CD4-positive, alpha-beta memory T cell (primary cell): ENCODE data around the gene ITCH. TPM values are rescaled to one million over a fixed set of nuclear protein-coding genes. Genes with fewer than 3 reads are reported as not detected.
"Not testable (repeated sequence)": the region's sequence is repeated elsewhere in the genome, so short reads cannot be mapped to it uniquely, and the experiment has no call there.

ENCODE experiments used
- CTCF ChIA-PET: fragments of 350-600 bp; sonication (Branson Sonifier 250); formaldehyde crosslinking; loops from one replicate; lab custom pipeline; 2021; ENCODE audit warnings: inconsistent platforms; ENCODE audit not compliant: partially characterized antibody; lab: Charles Lee
- POLR2A ChIA-PET: fragments of 350-600 bp; sonication (Branson Sonifier 250); formaldehyde crosslinking; loops from one replicate; lab custom pipeline; 2021; ENCODE audit not compliant: partially characterized antibody; lab: Charles Lee
- DNase-seq, 5 donors: peaks; one replicate each; pipeline versions ENCODE4 v3.0.0 to v3.0.0-alpha.2; 2020 to 2022; ENCODE audit warnings: mixed read lengths in 1 of 5
- H3K27ac ChIP-seq: one replicate; pipeline ENCODE4 v1.7.0; 2013; ENCODE audit warnings: low read depth, low read length
- H3K27me3 ChIP-seq: 2 replicates; pipeline ENCODE4 v1.7.0; 2013; ENCODE audit warnings: mild to moderate bottlenecking, low read length, moderate library complexity; ENCODE audit not compliant: insufficient read depth
- H3K36me3 ChIP-seq: 2 replicates; pipeline ENCODE4 v1.7.0; 2013; ENCODE audit warnings: mild to moderate bottlenecking, low read length, moderate library complexity; ENCODE audit not compliant: insufficient read depth
- H3K4me1 ChIP-seq: 2 replicates; pipeline ENCODE4 v1.7.0; 2013; ENCODE audit warnings: mild to moderate bottlenecking, low read length, moderate library complexity; ENCODE audit not compliant: insufficient read depth
- H3K4me3 ChIP-seq, 2 donors: one replicate each; pipeline ENCODE4 v1.7.0; 2013; ENCODE audit warnings: low read length in 2 of 2, mild to moderate bottlenecking in 1 of 2
- H3K9me3 ChIP-seq, 2 donors: one replicate each; pipeline ENCODE4 v1.7.0; 2013; ENCODE audit warnings: low read length in 2 of 2, control low read depth in 1 of 2; ENCODE audit not compliant: control insufficient read depth in 1 of 2
- H3K27ac Mint-ChIP-seq, 7 donors: one replicate each; pipeline ENCODE4 v1.8.0; 2020 to 2021; ENCODE audit warnings: mixed read lengths in 7 of 7, mild to moderate bottlenecking in 6 of 7, inconsistent platforms in 3 of 7, moderate library complexity in 3 of 7
- H3K27me3 Mint-ChIP-seq, 2 donors: one replicate each; pipeline ENCODE4 v1.8.0; 2020 to 2021; ENCODE audit warnings: mixed read lengths in 2 of 2
- H3K36me3 Mint-ChIP-seq, 2 donors: one replicate each; pipeline ENCODE4 v1.8.0; 2020 to 2021; ENCODE audit warnings: mixed read lengths in 2 of 2, inconsistent platforms in 1 of 2, mild to moderate bottlenecking in 1 of 2
- H3K4me1 Mint-ChIP-seq, 4 donors: one replicate each; pipeline ENCODE4 v1.8.0; 2020 to 2021; ENCODE audit warnings: mixed read lengths in 4 of 4, mild to moderate bottlenecking in 1 of 4
- H3K4me3 Mint-ChIP-seq, 8 donors: one replicate each; pipeline ENCODE4 v1.8.0; 2020 to 2021; ENCODE audit warnings: mixed read lengths in 8 of 8, mild to moderate bottlenecking in 7 of 8, moderate library complexity in 6 of 8, inconsistent platforms in 3 of 8
- H3K9me3 Mint-ChIP-seq, 8 donors: one replicate each; pipeline ENCODE4 v1.8.0; 2020 to 2021; ENCODE audit warnings: mixed read lengths in 8 of 8, mild to moderate bottlenecking in 5 of 8, inconsistent platforms in 3 of 8, moderate library complexity in 1 of 8
- intact Hi-C: fragments of 100-400 bp; cut with micrococcal nuclease; formaldehyde crosslinking; loops from one replicate; pipeline ENCODE4 v1.15.1; 2023
- polyA plus RNA-seq, 2 donors: library from polyadenylated mRNA; unstranded; fragments of 300-500 nt; fragmentation: Illumina TruSeq; gene quantifications; one replicate each; pipeline ENCODE4 v1.2.3, GENCODE V29; 2021
- total RNA-seq, 2 experiments: library from RNA; stranded (reverse); gene quantifications; one replicate each; pipeline ENCODE4 v1.2.3, GENCODE V29; 2021

ITCH gene
- total and polyA plus RNA-seq, 4 experiments from 2014 or later, result 9.7 to 68.9 (median 42.2) TPM

DNA sequence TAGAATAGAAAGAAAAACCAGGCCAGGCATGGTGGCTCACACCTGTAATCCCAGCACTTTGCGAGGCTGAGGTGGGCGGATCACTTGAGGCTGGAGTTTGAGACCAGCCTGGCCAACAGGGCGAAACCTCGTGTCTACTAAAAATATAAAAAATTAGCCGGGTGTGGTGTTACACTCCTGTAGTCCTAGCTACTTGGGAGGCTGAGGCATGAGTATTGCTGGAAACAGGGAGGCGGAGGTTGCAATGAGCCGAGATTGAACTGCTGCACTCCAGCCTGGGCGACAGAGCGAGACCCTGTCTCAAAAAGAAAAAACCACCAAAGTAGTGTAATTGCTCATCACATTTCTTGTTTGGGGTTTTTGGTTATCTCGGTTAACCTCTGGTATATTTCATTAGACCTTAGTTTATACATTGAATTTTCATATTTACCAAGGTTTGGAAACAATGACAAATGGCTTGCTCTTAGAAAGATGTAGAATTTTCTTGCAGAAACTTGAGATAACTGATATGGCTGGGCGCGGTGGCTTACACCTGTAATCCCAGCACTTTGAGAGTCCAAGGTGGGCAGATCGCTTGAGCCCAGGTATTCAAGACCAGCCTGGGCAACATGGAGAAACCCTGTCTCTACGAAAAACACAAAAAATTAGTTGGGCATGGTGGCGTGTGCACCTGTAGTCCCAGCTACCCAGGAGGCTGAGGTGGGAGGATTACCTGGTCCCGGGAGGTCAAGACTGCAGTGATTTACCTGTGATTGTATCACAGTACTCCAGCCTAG lies 14.2 kb downstream of the ITCH start:
- no peak for DNase-seq
- Histone ChIP-seq H3K4me3 (no peak overlapping the region), H3K27me3 (no peaks in the 10 kb centered on the region), H3K4me1 (peaks cover 15% of the 10 kb centered on the region), H3K27ac (no peak overlapping the region), H3K36me3 (peaks cover 4% of the 10 kb centered on the region), H3K9me3 (no peaks in the 10 kb centered on the region)
- Mint-ChIP-seq H3K27ac (peak overlapping the region in 6 of 7 donors; percentile 15 to 88 (median 62)), H3K27me3 (no peaks in the 10 kb centered on the region), H3K4me1 (peaks cover 14 to 44% (median 23%) of the 10 kb centered on the region in 4 donors), H3K36me3 (peaks cover 7 to 33% of the 10 kb centered on the region in 2 donors), H3K4me3 (peak overlapping the region in 1 of 8 donors; percentile 22), H3K9me3 (no peaks in the 10 kb centered on the region)
- intact Hi-C loops, result no loop called here
- ChIA-PET CTCF (interaction anchor here (0.7 kb wide), 1 partner anchor 9 kb away, joined by 3 read pairs; no protein-coding TSS in a partner anchor), POLR2A (no interaction called here)

DNA sequence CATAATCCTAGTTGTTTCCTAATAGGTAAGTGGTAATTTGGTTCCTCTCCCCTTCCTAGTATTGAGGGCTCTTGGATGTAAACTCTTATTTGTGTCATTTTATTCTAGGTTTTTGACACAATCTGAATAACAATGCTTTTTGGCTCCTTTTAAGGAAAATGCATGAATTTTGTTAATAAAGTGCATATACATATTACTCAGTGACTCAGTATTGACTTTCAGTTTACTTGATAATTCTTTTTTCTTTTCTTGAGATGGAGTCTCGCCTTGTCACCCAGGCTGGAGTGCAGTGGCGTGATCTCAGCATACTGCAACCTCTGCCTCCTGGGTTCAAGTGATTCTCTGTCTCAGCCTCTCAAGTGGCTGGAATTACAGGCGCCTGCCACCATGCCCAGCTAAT lies 19.1 kb downstream of the ITCH start:
- H3K4me3 ChIP-seq, result no peak overlapping the region
- no peaks in the 10 kb centered on the region for H3K9me3 ChIP-seq
- DNase-seq, result no peak
- H3K4me1 ChIP-seq, result peaks cover 7% of the 10 kb centered on the region
- peaks cover 4% of the 10 kb centered on the region for H3K36me3 ChIP-seq
- Mint-ChIP-seq H3K27ac (no peak overlapping the region), H3K27me3 (no peaks in the 10 kb centered on the region), H3K36me3 (peaks cover 0 to 25% of the 10 kb centered on the region in 2 donors), H3K9me3 (no peaks in the 10 kb centered on the region), H3K4me1 (peaks cover 13 to 43% (median 19%) of the 10 kb centered on the region in 4 donors), H3K4me3 (no peak overlapping the region)
- intact Hi-C loops, result no loop called here
- H3K27ac ChIP-seq, result no peak overlapping the region
- ChIA-PET CTCF (no interaction called here), POLR2A (no interaction called here)
- H3K27me3 ChIP-seq, result no peaks in the 10 kb centered on the region

DNA sequence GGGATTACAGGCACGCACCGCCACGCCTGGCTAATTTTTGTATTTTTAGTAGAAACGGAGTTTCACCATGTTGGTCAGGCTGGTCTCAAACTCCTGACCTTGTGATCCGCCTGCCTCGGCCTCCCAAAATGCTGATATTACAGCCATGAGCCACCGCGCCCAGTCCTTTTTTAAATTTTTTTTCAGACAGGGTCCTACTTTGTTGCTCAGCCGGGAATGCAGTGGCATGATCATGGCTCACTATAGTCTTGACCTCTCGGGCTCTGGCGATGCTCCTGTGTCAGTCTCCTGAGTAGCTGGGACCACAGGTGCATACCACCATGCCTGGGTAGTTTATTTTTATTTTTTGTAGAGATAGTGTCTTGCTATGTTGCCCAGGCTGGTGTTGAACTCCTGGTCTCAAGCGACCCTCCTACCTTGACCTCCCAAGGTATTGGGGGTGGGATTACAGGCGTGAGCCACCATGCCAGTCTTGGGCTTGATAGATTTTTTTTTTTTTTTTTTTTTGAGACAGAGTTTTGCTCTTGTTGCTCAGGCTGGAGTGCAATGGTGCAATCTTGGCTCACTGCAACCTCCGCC lies 19.9 kb downstream of the ITCH start:
- H3K4me1 ChIP-seq, H3K4me3 Mint-ChIP-seq, H3K27me3 Mint-ChIP-seq, H3K9me3 ChIP-seq, H3K9me3 Mint-ChIP-seq, DNase-seq, H3K36me3 ChIP-seq, CTCF ChIA-PET, H3K4me3 ChIP-seq, intact Hi-C loops, H3K27ac ChIP-seq, POLR2A ChIA-PET, H3K27me3 ChIP-seq, H3K27ac Mint-ChIP-seq: not testable (repeated sequence)
- H3K36me3 Mint-ChIP-seq, result peaks cover 0 to 25% of the 10 kb centered on the region in 2 donors
- H3K4me1 Mint-ChIP-seq, result peaks cover 12 to 39% (median 16%) of the 10 kb centered on the region in 4 donors

DNA sequence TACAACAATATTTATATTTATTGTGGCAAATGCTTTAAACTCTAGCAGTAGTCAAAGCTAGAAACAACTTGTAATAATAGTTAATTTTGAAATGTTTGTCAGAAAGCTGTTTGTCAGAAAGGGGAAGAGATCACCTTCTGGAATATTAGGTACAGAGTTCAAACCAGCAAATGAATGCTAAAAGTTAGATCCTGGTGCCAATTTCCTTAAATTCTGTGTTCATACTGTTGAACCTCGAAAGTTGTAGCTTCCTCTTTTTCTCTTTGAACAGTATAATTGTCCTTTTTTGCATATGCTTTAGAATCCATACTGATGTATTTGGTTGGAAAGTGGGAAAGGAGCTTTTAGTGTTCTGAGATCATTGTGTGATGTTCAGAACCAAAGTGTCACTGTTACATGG lies 22.4 kb downstream of the ITCH start:
- Mint-ChIP-seq H3K27me3 (no peaks in the 10 kb centered on the region), H3K36me3 (peaks cover 11 to 31% of the 10 kb centered on the region in 2 donors), H3K4me1 (peaks cover 20 to 37% (median 25%) of the 10 kb centered on the region in 4 donors), H3K27ac (peak overlapping the region in 2 of 7 donors; percentile 64 to 68), H3K9me3 (no peaks in the 10 kb centered on the region), H3K4me3 (no peak overlapping the region)
- intact Hi-C loops, result no loop called here
- H3K27me3 ChIP-seq, result no peaks in the 10 kb centered on the region
- no peak overlapping the region for H3K27ac ChIP-seq
- DNase-seq, result no peak
- ChIA-PET POLR2A (no interaction called here), CTCF (no interaction called here)
- H3K4me1 ChIP-seq, result peaks cover 13% of the 10 kb centered on the region
- H3K9me3 ChIP-seq, result no peaks in the 10 kb centered on the region
- no peak overlapping the region for H3K4me3 ChIP-seq
- H3K36me3 ChIP-seq, result peaks cover 9% of the 10 kb centered on the region

DNA sequence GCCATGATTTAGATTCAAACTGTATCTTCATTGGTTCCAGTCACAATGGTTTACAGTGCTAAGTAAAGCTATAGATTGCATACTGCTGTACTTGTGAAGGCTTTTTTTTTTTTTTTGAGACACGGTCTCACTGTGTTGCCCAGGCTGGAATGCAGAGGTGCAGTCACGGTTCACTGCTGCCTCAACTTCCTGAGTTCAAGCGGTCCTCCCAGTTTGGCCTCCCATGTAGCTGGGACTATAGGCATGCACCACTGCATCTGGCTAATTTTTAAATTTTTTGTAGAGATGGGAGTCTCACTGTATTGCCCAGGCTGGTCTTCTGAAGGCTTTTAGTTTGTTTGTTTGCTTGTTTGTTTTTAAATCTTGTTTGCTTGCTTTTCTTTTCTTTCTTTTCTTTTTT lies 24.9 kb downstream of the ITCH start:
- CTCF ChIA-PET, result no interaction called here
- H3K9me3 Mint-ChIP-seq, result no peaks in the 10 kb centered on the region
- intact Hi-C loops, result no loop called here

DNA sequence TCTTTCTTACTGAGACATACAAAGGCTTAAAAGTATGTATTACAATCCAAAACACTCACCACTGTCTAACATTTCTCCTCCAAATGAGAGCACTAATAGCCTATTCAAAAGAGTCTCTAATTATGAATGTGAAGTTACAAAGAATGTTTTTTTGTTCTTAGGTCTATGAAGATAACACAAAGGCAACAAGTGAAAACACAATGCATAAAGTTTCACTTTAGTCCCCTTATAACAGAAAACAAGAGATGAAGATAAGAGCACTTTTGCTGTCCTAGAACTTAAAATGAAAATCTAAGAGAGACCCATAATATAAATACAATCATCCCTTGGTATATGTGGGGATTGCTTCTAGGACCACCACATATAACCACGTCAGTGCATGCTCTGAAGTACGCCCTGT lies 25.6 kb downstream of the ITCH start:
- POLR2A ChIA-PET, result no interaction called here
- Mint-ChIP-seq H3K4me1 (peaks cover 26 to 38% (median 33%) of the 10 kb centered on the region in 4 donors), H3K36me3 (peaks cover 22 to 35% of the 10 kb centered on the region in 2 donors), H3K9me3 (no peaks in the 10 kb centered on the region), H3K27me3 (no peaks in the 10 kb centered on the region), H3K4me3 (no peak overlapping the region), H3K27ac (peak overlapping the region in 5 of 7 donors; percentile 6 to 58 (median 29))
- Histone ChIP-seq H3K27ac (no peak overlapping the region), H3K36me3 (peaks cover 6% of the 10 kb centered on the region), H3K4me1 (peaks cover 10% of the 10 kb centered on the region), H3K4me3 (no peak overlapping the region), H3K9me3 (no peaks in the 10 kb centered on the region), H3K27me3 (no peaks in the 10 kb centered on the region)
- CTCF ChIA-PET, result no interaction called here
- intact Hi-C loops, result no loop called here
- DNase-seq, result no peak

More for the DNA sequence above, 24.9 kb downstream of the ITCH start:
- Mint-ChIP-seq H3K27me3 (no peaks in the 10 kb centered on the region), H3K4me1 (peaks cover 23 to 36% (median 31%) of the 10 kb centered on the region in 4 donors), H3K4me3 (no peak overlapping the region), H3K27ac (peak overlapping the region in 4 of 7 donors; percentile 13 to 64 (median 56)), H3K36me3 (peaks cover 17 to 28% of the 10 kb centered on the region in 2 donors)
- no peaks in the 10 kb centered on the region for H3K27me3 ChIP-seq
- peaks cover 5% of the 10 kb centered on the region for H3K36me3 ChIP-seq
- H3K4me1 ChIP-seq, result peaks cover 10% of the 10 kb centered on the region
- POLR2A ChIA-PET, result no interaction called here
- DNase-seq, result no peak
- no peak overlapping the region for H3K27ac ChIP-seq
- H3K9me3 ChIP-seq, result no peaks in the 10 kb centered on the region
- H3K4me3 ChIP-seq, result no peak overlapping the region

DNA sequence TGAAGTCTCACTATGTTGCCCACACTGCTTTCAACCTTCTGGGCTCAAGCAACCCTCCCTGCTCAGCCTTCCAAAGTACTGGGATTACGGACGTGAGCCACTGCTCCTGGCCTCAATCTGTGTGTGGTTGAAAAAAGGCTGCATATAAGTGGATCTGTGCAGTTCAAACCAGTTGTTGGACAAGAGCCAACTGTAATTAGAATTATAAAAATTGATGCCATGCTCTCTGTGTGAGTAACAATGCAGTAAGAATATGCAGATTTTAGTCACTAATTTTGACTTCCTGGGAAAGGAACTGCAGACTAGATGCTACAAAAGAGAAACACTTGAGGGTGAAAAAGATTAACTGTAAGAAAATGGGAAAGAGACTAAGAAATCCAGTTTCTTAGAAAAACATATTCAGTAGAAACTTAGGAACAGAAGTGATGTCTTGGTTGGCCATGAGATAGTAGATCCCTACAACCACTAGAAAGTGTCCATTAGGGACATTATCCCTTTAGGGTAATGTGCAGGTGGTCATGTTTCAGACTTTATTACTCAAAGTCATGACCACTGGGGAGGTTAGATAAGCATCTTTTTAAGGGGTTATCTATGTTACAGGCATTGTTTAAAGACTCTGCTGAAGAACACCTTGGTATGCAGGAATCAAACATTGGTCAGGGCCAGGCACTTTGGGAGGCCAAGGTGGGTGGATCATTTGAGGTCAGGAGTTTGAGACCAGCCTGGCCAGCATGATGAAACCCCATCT lies 26.3 kb downstream of the ITCH start:
- Histone ChIP-seq H3K36me3 (peaks cover 12% of the 10 kb centered on the region), H3K4me3 (no peak overlapping the region), H3K27ac (no peak overlapping the region), H3K9me3 (no peaks in the 10 kb centered on the region), H3K4me1 (peaks cover 10% of the 10 kb centered on the region), H3K27me3 (no peaks in the 10 kb centered on the region)
- Mint-ChIP-seq H3K27me3 (no peaks in the 10 kb centered on the region), H3K27ac (peak overlapping the region in 3 of 7 donors; percentile 22 to 65 (median 62)), H3K4me1 (peaks cover 26 to 39% (median 34%) of the 10 kb centered on the region in 4 donors), H3K36me3 (peaks cover 22 to 40% of the 10 kb centered on the region in 2 donors), H3K9me3 (no peaks in the 10 kb centered on the region), H3K4me3 (peak overlapping the region in 1 of 8 donors; percentile 30)
- intact Hi-C loops, result no loop called here
- DNase-seq, result no peak
- CTCF ChIA-PET, result no interaction called here
- POLR2A ChIA-PET, result no interaction called here
